Measurements from ENCODE around the gene WBP1L.

The WBP1L gene

GRCh38 chr10:102777711-102778453 lies 34.1 kb downstream of the WBP1L start:
- Mint-ChIP-seq H3K4me1 (peaks cover 99% of the 10 kb centered on the region), H3K27ac (peak overlapping the region; percentile 91), H3K36me3 (ENCODE audit: low read depth) (no peaks in the 10 kb centered on the region), H3K9me3 (no peaks in the 10 kb centered on the region), H3K4me3 (peak overlapping the region; percentile 67), H3K27me3 (ENCODE audit: low read depth, poor library complexity) (no peaks in the 10 kb centered on the region)
- TF ChIP-seq CTCF (IDR thresholded peaks at IDR 0.05), result no peak
- no peak for DNase-seq

GRCh38 chr10:102778781-102779180 lies 35.0 kb downstream of the WBP1L start:
- H3K4me3 Mint-ChIP-seq, result peak overlapping the region; percentile 67
- no peaks in the 10 kb centered on the region for H3K9me3 Mint-ChIP-seq
- no peaks in the 10 kb centered on the region for H3K36me3 Mint-ChIP-seq (ENCODE audit: low read depth)
- H3K27ac Mint-ChIP-seq, result no peak overlapping the region
- no peak for TF ChIP-seq CTCF (IDR thresholded peaks at IDR 0.05)
- no peak for DNase-seq
- peaks cover 99% of the 10 kb centered on the region for H3K4me1 Mint-ChIP-seq
- no peaks in the 10 kb centered on the region for H3K27me3 Mint-ChIP-seq (ENCODE audit: low read depth, poor library complexity)

- Mint-ChIP-seq H3K27me3 (ENCODE audit: low read depth, poor library complexity) (no peaks in the 10 kb centered on the region), H3K4me3 (peak overlapping the region; percentile 52), H3K27ac (peak overlapping the region; percentile 37), H3K9me3 (no peaks in the 10 kb centered on the region), H3K36me3 (ENCODE audit: low read depth) (no peaks in the 10 kb centered on the region), H3K4me1 (peaks cover 91% of the 10 kb centered on the region)
- no peak for TF ChIP-seq CTCF (IDR thresholded peaks at IDR 0.05)
- no peak for DNase-seq
Measured at GRCh38 chr10:102779680-102780526, 36.2 kb downstream of the WBP1L start.

- H3K27ac Mint-ChIP-seq, result peak overlapping the region; percentile 32
- DNase-seq, result no peak
- TF ChIP-seq CTCF (IDR thresholded peaks at IDR 0.05), result no peak
- no peaks in the 10 kb centered on the region for H3K9me3 Mint-ChIP-seq
- H3K4me1 Mint-ChIP-seq, result peaks cover 87% of the 10 kb centered on the region
- no peak overlapping the region for H3K4me3 Mint-ChIP-seq
- no peaks in the 10 kb centered on the region for H3K36me3 Mint-ChIP-seq (ENCODE audit: low read depth)
- peaks cover 3% of the 10 kb centered on the region for H3K27me3 Mint-ChIP-seq (ENCODE audit: low read depth, poor library complexity)
Measured at GRCh38 chr10:102780527-102780808, 36.7 kb downstream of the WBP1L start.

GRCh38 chr10:102781090-102781920 lies 37.6 kb downstream of the WBP1L start:
- Mint-ChIP-seq H3K36me3 (ENCODE audit: low read depth) (no peaks in the 10 kb centered on the region), H3K9me3 (no peaks in the 10 kb centered on the region), H3K27me3 (ENCODE audit: low read depth, poor library complexity) (peaks cover 3% of the 10 kb centered on the region), H3K27ac (no peak overlapping the region), H3K4me1 (peaks cover 86% of the 10 kb centered on the region), H3K4me3 (peak overlapping the region; percentile 11)
- DNase-seq, result no peak
- TF ChIP-seq CTCF (IDR thresholded peaks at IDR 0.05), result no peak

Data from nephron progenitor cell (in vitro differentiated cells).